WTC11 (cell line): ENCODE data around the gene SAMD3. TPM values are rescaled to one million over a fixed set of nuclear protein-coding genes. Genes with fewer than 3 reads are reported as not detected.

Experiments
- ATAC-seq: fragments of 200-7000 bp; cut with Tn5 transposase; 2 replicates; pipeline ENCODE4 v1.10.0; 2021; ENCODE audit warnings: mild to moderate bottlenecking, moderate library complexity
- CTCF ChIA-PET: fragments of 300-600 bp; sonication (Branson Sonifier 250); formaldehyde crosslinking; loops from one replicate; lab custom pipeline; 2021; ENCODE audit warnings: antibody characterized with exemption; lab: Charles Lee
- POLR2A ChIA-PET: fragments of 350-600 bp; sonication (Branson Sonifier 250); formaldehyde crosslinking; loops from one replicate; lab custom pipeline; 2021; ENCODE audit warnings: antibody characterized with exemption; lab: Charles Lee
- DNase-seq: peaks from one replicate; pipeline ENCODE4 v3.0.0; 2021; ENCODE audit warnings: low spot score
- H3K27ac Mint-ChIP-seq: 2 replicates; pipeline ENCODE4 v1.8.0; 2021; ENCODE audit warnings: mixed read lengths
- H3K27me3 Mint-ChIP-seq: 2 replicates; pipeline ENCODE4 v1.8.0; 2021; ENCODE audit warnings: low read depth, mild to moderate bottlenecking, moderate library complexity, mixed read lengths
- H3K36me3 Mint-ChIP-seq: 2 replicates; pipeline ENCODE4 v1.8.0; 2021; ENCODE audit warnings: mixed read lengths
- H3K4me1 Mint-ChIP-seq: 2 replicates; pipeline ENCODE4 v1.8.0; 2022; ENCODE audit warnings: mixed read lengths
- H3K4me3 Mint-ChIP-seq: 2 replicates; pipeline ENCODE4 v1.8.0; 2021; ENCODE audit warnings: mild to moderate bottlenecking, moderate library complexity, mixed read lengths
- H3K9me3 Mint-ChIP-seq: 2 replicates; pipeline ENCODE4 v1.8.0; 2021; ENCODE audit warnings: mixed read lengths
- CREB1 ChIP-seq: sonication (generic); formaldehyde crosslinking; IDR thresholded peaks from 2 replicates; pipeline ENCODE4 v1.8.0; 2023; ENCODE audit warnings: mild to moderate bottlenecking, missing genetic modification reagents
- E2F1 ChIP-seq: sonication (generic); formaldehyde crosslinking; IDR thresholded peaks from 2 replicates; pipeline ENCODE4 v1.8.0; 2022; ENCODE audit warnings: mild to moderate bottlenecking, missing genetic modification reagents
- E2F5 ChIP-seq: sonication (generic); formaldehyde crosslinking; IDR thresholded peaks from 2 replicates; pipeline ENCODE4 v1.8.1; 2022; ENCODE audit warnings: mild to moderate bottlenecking, moderate library complexity, missing genetic modification reagents
- ESRRA ChIP-seq: sonication (generic); formaldehyde crosslinking; IDR thresholded peaks from 2 replicates; pipeline ENCODE4 v1.8.1; 2022; ENCODE audit warnings: mild to moderate bottlenecking, missing genetic modification reagents, borderline replicate concordance
- FOXP4 ChIP-seq: sonication (generic); formaldehyde crosslinking; IDR thresholded peaks from 2 replicates; pipeline ENCODE4 v1.8.0; 2022; ENCODE audit warnings: mild to moderate bottlenecking, missing genetic modification reagents
- JAZF1 ChIP-seq: fragments of 250-450 bp; sonication (Bioruptor Pico); IDR thresholded peaks from 2 replicates; pipeline ENCODE4 v1.9.0; 2021; ENCODE audit warnings: moderate library complexity, mild to moderate bottlenecking, inconsistent platforms
- MAX ChIP-seq: sonication (generic); formaldehyde crosslinking; IDR thresholded peaks from 2 replicates; pipeline ENCODE4 v1.8.0; 2022; ENCODE audit warnings: mild to moderate bottlenecking, missing genetic modification reagents
- MYBL2 ChIP-seq: sonication (generic); formaldehyde crosslinking; IDR thresholded peaks from 2 replicates; pipeline ENCODE4 v1.8.1; 2023; ENCODE audit warnings: mild to moderate bottlenecking, moderate library complexity, missing genetic modification reagents
- STAT6 ChIP-seq: sonication (generic); formaldehyde crosslinking; conservative IDR thresholded peaks from 2 replicates; pipeline ENCODE4 v1.8.1; 2023; ENCODE audit warnings: mild to moderate bottlenecking, low read depth, missing genetic modification reagents, moderate library complexity
- TEAD4 ChIP-seq: sonication (generic); formaldehyde crosslinking; IDR thresholded peaks from 2 replicates; pipeline ENCODE4 v1.8.0; 2022; ENCODE audit warnings: mild to moderate bottlenecking, missing genetic modification reagents
- TP53 ChIP-seq: sonication (generic); formaldehyde crosslinking; IDR thresholded peaks from 2 replicates; pipeline ENCODE4 v1.8.1; 2023; ENCODE audit warnings: mild to moderate bottlenecking, missing genetic modification reagents
- USF1 ChIP-seq: sonication (generic); formaldehyde crosslinking; IDR thresholded peaks from 2 replicates; pipeline ENCODE4 v1.8.0; 2022; ENCODE audit warnings: mild to moderate bottlenecking, missing genetic modification reagents
- ZBTB21 ChIP-seq: sonication (generic); formaldehyde crosslinking; IDR thresholded peaks from 2 replicates; pipeline ENCODE4 v1.8.1; 2023; ENCODE audit warnings: mild to moderate bottlenecking, missing genetic modification reagents, borderline replicate concordance
- ZNF138 ChIP-seq: sonication (generic); formaldehyde crosslinking; conservative IDR thresholded peaks from 2 replicates; pipeline ENCODE4 v1.8.1; 2022; ENCODE audit warnings: mild to moderate bottlenecking, moderate library complexity, missing genetic modification reagents
- ZNF219 ChIP-seq: sonication (generic); formaldehyde crosslinking; IDR thresholded peaks from 2 replicates; pipeline ENCODE4 v1.8.0; 2023; ENCODE audit warnings: missing genetic modification reagents, mild to moderate bottlenecking, borderline replicate concordance
- ZNF263 ChIP-seq: sonication (generic); formaldehyde crosslinking; IDR thresholded peaks from 2 replicates; pipeline ENCODE4 v1.8.1; 2022; ENCODE audit warnings: low read depth, mild to moderate bottlenecking, moderate library complexity, missing genetic modification reagents
- total RNA-seq: library from RNA; stranded (reverse); gene quantifications from 3 replicates; pipeline ENCODE4 v1.2.3, GENCODE V29; 2021

Gene SAMD3
- total RNA-seq, 1 experiment from 2014 or later: 1.2 TPM

- TF ChIP-seq MYBL2 (CRISPR knock-in tag) (no peak), CREB1 (CRISPR knock-in tag) (no peak), ZNF219 (CRISPR knock-in tag) (no peak)
Observed at GRCh38 chr6:130138116-130138908, 84.4 kb downstream of the SAMD3 start (continued).

GRCh38 chr6:130136798-130137197 lies 86.0 kb downstream of the SAMD3 start:
- DNase-seq (no peak), ATAC-seq (no peak)
- POLR2A ChIA-PET: no interaction called here
- TF ChIP-seq TP53: no peak
- no peak for TF ChIP-seq E2F5 (CRISPR knock-in tag)
- no peak for TF ChIP-seq ZNF263 (CRISPR knock-in tag)
- TF ChIP-seq FOXP4: no peak
- TF ChIP-seq STAT6 (CRISPR knock-in tag): no peak
- TF ChIP-seq TEAD4 (CRISPR knock-in tag): no peak
- TF ChIP-seq E2F1: no peak
- no peak for TF ChIP-seq ZNF138 (CRISPR knock-in tag)
- TF ChIP-seq USF1 (CRISPR knock-in tag): no peak
- TF ChIP-seq JAZF1 (CRISPR knock-in tag): no peak
- no peak for TF ChIP-seq ZBTB21 (CRISPR knock-in tag)
- no peak for TF ChIP-seq ZNF219 (CRISPR knock-in tag)
- TF ChIP-seq MAX (CRISPR knock-in tag): no peak
- TF ChIP-seq ESRRA: no peak
- Mint-ChIP-seq H3K4me3 (no peak overlapping the region), H3K4me1 (peaks cover 21% of the 10 kb centered on the region), H3K36me3 (peaks cover 8% of the 10 kb centered on the region), H3K27ac (0 out of 2 replicates have a peak overlapping the region, but pooled peaks have one; percentile 53), H3K27me3 (no peaks in the 10 kb centered on the region), H3K9me3 (no peaks in the 10 kb centered on the region)
- CTCF ChIA-PET: no interaction called here
